HG03342 (cell line): ENCODE measurements around the gene GDF2.

Source experiments
- ATAC-seq: cut with Tn5 transposase; IDR thresholded peaks from one replicate; pipeline ENCODE4 v1.9.1; 2021; ENCODE audit warnings: mild to moderate bottlenecking, moderate library complexity; ENCODE audit not compliant: unreplicated experiment

GDF2 gene

DNA sequence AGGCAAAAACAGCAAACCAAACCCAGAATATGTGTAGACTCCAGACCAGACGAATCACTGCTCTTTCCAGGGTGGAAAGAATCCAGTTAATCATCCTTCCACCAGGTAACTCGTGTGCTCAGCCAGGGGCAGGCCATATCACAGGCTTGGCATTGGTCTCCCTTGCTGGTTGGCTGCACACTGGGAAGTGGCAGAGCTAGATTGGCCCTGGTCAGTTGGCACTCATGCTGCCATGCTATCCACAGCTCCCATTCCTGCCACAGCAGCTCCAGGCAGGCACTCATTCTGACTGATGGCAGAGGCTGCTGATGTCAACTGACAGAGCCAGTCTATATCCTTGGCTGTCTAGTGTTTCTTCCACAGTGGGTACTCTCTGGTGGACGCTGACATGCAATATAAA, 31.9 kb upstream of the GDF2 start:
- ATAC-seq = no peak

DNA sequence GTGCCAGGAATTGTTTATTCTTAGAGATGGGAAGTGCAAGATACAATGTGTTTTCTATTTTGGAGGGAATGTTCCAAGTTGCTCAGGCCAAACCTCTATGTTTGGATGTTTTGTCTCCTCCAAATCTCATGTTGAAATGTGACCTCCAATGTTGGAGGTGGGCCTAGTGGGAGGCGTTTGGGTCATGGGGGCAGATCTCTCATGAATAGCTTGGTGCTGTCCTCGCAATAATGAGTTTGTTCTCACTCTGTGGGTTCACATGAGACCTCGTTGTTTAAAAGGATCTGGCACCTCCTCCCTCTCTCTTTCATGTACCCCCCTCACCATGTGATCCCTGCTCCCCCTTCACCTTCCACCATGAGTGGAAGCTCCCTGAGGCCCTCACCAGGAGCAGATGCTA, 30.6 kb upstream of the GDF2 start:
- no peak for ATAC-seq

DNA sequence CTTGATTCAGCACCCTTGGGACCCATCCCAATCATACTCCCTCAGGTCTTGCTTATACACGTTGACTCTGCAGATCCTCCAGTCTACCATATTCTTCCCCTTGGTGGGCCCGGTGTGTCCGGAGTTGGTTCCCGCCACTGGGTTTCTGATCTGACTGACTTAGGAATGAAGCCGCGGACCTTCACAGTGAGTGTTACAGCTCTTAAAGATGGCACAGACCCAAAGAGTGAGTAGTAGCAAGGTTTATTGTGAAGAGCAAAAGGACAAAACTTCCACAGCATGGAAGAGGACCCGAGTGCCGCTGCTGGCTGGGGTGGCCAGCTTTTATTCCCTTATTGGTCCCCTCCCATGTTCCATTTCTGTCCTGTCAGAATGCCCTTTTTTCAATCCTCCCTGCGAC, 28.2 kb upstream of the GDF2 start:
- no peak for ATAC-seq

DNA sequence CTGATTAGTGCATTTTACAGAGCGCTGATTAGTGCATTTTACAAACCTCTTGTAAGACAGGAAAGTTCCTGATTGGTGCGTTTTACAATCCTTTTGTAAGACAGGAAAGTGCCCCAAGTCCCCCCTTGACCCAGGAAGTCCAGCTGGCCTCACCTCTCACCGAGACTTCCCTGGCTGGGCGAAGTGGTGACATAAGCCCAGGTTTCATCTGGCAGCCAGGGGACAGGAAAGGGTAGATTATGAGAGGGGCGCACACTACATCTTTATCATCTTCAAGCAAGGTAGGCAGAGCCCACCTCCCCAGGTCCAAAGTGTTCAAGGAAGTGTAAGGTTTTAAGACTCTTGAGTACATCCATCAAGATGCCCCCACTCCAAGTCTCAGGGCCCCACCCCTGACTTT, 27.8 kb upstream of the GDF2 start:
- ATAC-seq = no peak

DNA sequence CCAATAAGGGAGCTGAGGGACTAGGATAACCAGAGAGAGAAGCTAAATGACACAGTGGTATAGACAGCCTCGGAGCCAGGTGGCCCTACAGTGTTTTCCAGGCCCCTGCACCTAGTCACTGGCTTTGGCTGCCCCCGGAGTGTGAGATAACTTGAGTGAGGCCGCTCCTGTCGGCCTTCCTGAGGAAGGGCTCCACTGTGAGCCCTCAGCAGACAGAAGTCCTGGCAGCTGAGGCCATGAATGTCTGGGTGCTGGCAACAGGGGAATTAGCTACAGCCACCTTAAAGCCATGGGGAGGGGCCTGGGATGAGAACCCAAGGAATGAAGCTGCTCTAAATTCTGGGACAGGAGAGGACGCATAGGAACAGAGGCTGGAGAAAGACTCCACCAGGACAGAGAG, 26.8 kb upstream of the GDF2 start:
- ATAC-seq = no peak

DNA sequence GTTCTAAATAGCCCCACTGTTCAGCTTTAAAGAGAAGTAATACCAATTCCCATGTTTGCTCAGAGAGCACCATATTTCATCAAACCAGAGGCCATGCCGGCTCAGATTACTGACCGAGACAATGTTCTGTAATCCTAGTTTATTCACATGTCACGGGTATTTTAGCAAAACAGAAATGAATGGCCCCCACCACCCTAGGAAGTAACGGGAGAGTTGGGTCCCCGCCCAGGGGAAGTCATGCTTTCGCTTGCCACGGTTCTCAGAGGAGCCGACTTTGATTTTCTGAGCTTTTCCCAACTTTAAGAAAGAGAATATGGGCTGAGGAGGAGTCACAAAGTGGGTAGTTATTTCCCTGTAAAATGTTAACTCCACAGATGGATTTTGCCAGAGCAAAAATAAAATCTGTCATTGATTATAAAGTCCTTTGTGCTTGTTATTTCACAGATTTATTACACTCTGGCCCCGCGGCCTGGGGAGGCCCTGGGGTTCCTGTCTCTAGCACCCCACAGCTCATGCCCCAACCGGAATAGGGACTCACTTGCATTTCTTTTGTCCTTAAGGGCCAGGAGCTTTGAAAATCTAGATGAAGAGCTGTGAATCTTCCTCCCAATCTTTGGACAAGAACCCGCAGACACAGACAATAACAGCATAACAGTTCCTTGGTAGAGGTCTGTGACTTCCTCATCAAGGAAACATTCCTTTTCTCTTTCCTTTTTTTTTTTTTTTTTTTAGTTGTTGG, 25.9 kb upstream of the GDF2 start:
- ATAC-seq = no peak

DNA sequence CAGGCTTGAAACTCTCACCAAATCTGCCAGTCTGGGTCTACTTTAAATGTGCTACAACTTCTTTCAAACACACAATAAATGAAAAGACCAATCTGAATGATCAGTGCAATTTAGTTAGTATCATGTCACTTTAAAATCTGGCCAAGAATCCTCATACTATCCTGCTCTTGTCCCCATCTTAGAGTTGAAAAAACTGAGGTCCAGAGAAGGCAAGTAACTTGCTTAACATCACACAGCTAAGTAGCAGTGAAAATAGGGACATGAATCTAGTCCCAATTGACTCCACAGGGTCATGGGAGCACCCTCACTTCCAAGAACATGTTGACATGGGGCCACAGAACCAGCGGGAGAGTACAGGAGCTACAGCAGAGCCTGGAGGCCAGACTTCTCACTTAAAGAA, 25.3 kb upstream of the GDF2 start:
- ATAC-seq = no peak

DNA sequence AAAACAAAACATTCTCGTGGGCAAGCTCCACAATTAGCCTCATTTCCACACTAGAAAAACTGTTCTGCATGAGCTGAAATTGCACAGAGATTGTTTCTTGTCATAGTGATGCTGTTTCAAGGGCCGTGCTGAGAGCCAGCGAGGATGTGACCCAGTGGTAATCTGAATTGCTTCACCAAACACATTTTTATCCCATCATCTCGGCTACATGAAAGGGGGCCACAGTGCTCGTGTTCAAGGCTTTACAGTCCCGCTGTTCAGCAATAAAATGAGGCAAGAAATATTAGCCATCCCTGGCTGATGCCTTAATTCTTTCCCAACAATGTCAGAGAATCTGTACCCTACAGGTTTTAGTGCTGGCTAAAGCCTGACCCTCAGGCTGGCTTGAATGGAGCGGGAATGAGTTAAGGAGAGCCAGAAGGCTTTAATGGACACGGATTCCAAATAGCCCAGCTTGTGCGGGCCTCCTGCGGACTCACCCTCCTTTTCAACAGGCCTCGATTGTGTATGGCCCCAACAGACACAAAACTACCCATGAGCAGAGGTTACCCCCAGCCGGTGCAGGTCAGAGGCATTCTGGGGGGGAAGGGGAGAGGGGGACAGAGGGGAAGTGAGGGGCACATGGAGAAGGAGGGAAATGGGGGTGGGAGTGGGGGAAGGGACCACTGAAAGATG, 24.3 kb upstream of the GDF2 start:
- ATAC-seq = no peak

DNA sequence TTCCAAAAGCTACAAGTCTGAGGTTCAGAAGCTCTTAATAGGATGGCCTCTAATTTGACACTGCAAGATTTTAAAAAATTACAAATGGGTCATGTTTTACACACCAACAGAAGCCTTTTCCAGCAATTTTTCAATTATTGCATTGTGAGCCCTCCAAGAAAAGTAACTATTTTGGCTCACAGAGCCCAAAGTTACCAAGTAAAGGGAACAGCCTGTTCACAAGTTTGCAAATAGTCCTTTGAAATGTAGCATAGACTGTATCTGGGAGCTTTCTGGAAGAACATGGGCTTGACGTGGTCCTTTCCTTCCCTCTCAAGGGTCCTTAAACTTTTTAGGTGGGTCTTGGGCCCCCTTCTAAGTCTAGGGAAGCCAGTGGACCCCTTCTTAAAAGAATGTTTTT, 23.5 kb upstream of the GDF2 start:
- ATAC-seq = no peak

DNA sequence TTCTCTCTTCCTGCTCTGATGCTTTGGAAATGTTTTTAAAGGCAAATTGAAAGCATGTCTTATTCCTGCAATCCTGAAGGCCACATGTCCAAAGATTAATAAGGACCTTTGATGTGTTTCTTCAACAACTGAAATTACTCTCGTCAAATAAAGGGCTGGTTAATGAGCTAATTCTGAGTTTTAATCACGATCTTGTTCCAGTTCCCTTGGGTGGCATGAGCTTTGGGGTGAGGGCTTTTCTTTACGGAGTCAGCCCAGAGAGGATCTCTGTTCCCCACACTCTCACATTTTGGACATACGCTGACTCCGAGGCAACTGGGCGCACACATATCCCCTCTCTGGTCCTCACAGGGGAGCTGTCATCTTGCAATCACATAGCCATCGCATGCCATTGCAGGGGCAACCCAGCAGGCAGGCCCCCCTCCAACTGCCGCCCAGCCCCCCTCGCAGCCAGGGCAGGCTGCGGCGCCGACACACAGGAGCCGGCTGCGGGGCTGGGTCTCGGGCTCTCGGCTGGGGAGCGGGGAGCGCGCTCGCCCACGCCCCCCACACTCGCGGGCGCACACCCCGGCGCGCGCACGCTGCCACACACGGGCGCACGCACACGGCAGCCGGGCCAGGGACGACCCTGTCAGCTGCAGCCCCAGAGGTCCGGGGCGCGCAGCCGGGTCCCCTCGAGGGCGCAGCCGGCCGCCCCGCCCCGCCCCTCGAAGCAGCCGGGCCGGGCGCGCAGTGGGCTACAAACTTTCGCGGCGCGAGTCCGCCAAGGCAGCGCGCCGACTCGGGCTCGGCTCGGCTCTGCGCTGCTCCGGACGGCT, 22.4 kb upstream of the GDF2 start, which contains the start of gene GDF10:
TSS of gene GDF10 (plus strand) at position 587 of the 818 bp plus-strand sequence. CDS start 455 bp downstream, outside the sequence.
- no peak for ATAC-seq

DNA sequence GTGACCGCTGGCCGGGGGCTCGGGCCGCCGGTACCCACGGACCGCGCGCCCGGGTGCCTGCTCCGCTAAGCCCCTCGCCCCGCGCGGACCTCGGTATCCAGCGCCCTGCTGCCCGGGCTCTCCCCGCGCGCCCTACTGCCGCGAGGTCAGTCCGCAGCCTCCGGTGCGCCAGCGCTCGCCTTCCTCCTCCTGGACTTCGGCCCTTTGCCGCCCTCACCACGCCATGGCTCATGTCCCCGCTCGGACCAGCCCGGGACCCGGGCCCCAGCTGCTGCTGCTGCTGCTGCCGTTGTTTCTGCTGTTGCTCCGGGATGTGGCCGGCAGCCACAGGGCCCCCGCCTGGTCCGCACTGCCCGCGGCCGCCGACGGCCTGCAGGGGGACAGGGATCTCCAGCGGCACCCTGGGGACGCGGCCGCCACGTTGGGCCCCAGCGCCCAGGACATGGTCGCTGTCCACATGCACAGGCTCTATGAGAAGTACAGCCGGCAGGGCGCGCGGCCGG, 21.8 kb upstream of the GDF2 start:
- no peak for ATAC-seq

DNA sequence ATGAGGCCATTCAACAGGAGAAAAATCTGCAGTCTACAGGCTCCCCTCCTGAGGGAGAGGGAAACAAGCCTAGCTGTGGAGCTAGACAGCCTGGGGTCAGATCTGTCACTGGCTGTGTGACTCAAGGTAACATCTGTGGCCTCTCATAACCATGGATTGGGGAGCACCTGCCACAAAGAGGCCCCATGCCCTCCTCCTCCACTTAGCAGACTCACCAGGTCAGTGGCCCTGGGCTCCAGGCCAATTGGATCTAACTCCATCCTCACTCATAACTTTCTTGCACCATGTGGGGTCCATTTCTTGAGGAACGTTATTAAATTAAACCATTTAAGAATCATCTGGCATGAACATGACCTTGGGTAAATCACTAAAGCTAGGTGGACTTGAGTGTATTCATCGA, 20.4 kb upstream of the GDF2 start:
- no peak for ATAC-seq

DNA sequence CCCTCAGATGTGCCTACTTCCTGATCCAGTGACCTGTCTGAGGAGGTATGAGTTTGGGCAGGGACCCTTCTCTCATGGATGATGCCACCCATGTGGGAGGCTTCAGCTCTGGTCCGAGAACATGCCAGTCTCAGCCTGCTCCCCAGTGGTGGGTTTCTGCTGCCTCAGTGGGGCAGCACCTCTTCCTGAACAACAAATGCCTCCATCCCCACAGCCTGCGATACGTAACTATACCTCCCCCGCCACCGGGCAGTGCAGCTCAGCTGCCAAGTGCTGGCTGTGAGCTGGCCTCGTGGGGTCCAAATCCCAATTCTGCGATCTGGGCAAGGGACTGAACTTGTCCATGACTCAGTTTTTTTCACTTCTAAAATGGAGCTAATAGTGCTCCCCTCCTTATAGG, 19.1 kb upstream of the GDF2 start:
- ATAC-seq = no peak

DNA sequence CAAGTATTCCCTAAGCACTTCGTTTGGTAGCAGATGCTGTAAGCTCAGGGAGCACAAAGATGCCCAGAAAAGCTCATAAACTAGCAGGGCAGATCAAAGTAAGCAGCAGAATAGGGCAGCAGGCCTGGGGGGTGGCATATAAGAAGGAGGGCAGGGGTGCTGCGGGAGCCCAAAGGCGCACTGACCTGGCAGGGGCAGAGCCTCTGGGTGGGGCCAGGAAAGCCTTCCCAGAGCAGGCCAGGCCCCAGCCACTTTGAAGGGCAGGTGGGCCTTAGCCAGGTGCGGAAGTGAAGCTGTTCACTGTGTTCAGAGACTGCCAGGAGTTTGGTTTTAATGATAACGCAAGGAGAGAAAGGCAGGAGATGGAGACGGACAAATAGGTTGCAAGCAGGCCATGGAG, 18.4 kb upstream of the GDF2 start:
- ATAC-seq = no peak

DNA sequence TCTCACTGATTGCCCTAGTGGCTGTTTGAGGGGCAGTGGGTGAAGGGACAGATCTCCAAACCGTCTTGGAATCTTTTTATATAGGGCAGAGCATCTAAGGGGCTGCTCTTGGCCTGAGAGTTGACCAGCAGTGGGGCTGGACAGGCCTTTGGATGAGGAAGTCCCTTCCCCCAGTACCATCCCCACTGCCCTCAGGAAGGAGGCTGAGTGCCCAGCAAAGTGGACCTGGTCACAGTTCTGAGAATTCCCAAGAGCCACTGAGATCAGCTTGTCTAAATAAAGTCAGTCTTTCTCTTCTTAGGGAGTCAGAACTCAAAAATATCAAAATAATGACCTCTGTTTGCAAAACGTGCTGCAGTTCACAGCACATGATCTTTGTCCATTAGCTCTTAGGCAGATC, 16.7 kb upstream of the GDF2 start:
- ATAC-seq = no peak

DNA sequence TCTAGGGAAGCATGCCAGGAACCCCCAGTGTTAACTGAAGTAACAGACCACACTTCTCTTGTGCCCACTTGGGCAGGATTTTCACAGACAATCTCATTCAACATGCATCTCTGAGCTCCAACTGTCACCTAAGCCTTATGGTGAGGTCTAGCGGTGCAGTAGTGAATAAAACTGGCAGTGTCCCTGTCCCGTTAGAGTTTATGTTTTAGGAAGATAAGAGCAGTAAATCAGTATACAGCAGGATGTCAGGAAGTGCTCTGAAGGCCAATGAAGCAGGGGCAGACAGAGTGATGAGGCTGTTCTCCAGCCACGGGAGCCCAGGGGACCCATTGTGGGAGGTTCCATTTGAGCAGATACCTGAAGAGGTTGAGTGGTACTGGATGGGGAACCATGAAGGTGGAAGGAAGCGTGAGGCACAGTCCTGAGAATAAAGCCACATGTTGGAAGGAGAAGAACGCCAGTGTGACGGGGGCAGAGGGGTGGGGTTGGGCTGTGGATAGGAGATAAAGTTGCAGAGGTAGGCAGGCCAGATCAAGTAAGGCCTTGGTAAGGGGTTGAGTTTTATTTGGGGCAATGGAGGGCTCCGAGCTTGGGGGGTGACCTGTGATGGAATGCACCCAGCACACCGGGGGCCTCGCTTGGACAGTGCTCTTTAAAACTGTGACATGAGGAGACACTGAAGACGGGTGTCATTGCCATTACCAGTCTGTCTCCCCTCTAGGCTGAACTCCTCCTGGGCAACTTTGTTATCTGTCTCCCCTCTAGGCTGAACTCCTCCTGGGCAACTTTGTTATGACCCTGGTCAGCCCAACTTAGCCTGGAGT, 15.7 kb upstream of the GDF2 start:
- no peak for ATAC-seq

DNA sequence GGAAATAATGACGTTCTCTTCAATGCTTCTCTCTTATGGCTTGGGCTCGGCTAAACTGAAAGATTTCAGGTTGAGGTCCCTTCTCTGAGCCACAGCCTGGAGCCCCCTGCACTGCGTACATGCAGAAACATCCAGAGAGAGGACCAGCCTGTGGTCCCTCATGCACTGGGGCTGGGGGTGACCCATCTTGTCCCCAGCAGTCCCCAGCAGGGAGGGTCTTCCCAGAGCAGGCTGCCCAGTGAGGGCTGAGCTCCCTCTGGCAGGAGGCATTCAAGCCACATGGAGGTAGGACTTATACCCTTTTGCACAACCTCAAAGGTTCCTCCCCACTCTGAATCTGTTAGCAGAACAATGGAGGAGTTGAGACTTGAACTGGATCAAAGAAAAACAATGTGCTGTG, 14.9 kb upstream of the GDF2 start:
- ATAC-seq = no peak

DNA sequence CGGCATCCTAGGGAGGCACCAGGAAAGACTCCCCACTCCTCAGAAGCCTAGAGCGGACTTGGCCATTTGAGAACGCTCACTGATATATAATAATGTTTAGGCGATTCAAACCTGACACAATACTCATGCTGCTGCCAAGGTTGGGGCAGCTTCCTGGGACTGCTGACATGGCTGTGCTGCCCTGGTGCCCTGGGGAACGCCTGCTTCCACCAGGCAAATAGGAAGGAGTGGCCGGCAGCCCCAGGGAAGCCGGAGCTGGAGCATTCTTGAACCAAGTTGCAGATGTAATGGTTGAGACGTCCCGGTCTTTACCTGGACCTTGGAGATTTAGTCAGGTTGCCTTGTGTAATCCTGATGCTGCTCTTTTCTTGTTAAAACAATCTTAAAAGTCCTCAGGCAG, 13.5 kb upstream of the GDF2 start:
- no peak for ATAC-seq

DNA sequence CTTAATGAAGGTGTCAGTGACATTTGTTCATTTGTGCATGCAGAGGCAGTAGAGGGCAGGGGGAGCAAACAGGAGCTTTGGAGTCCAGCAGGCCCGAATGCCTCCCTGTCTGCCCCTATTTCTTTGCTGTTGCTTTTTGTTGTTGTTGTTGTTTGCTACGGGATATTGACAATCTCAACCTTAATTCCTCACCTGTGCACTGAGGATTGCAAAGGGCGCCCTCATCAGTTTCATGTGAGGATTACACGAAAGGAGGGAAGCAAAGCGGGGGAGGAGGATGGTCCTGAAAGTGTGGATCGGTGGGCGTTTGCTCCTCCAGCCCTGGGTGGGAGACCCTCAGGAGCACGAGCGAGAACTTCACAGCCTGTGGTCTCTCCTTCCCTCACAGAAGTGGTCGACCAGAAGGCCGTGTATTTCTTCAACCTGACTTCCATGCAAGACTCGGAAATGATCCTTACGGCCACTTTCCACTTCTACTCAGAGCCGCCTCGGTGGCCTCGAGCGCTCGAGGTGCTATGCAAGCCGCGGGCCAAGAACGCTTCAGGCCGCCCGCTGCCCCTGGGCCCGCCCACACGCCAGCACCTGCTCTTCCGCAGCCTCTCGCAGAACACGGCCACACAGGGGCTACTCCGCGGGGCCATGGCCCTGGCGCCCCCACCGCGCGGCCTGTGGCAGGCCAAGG, 12.7 kb upstream of the GDF2 start:
- ATAC-seq = no peak

DNA sequence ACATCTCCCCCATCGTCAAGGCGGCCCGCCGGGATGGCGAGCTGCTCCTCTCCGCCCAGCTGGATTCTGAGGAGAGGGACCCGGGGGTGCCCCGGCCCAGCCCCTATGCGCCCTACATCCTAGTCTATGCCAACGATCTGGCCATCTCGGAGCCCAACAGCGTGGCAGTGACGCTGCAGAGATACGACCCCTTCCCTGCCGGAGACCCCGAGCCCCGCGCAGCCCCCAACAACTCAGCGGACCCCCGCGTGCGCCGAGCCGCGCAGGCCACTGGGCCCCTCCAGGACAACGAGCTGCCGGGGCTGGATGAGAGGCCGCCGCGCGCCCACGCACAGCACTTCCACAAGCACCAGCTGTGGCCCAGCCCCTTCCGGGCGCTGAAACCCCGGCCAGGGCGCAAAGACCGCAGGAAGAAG, 12.2 kb upstream of the GDF2 start:
- ATAC-seq = no peak
